Skin of body (tissue), 2 donors: ENCODE results near the gene LOXL3. TPM values are rescaled to one million over a fixed set of nuclear protein-coding genes. Genes with fewer than 3 reads are reported as not detected.

Source experiments
- DNase-seq: peaks from one replicate; lab custom pipeline; 2025; lab: John Stamatoyannopoulos, UW
- total RNA-seq: library from RNA; depleted of rRNA; stranded (reverse); fragments of >200 nt; gene quantifications from one replicate; pipeline ENCODE4 v1.2.3, GENCODE V29; 2014

LOXL3 gene
- total RNA-seq, 1 donor from 2014 or later, result 3.7 TPM

DNA sequence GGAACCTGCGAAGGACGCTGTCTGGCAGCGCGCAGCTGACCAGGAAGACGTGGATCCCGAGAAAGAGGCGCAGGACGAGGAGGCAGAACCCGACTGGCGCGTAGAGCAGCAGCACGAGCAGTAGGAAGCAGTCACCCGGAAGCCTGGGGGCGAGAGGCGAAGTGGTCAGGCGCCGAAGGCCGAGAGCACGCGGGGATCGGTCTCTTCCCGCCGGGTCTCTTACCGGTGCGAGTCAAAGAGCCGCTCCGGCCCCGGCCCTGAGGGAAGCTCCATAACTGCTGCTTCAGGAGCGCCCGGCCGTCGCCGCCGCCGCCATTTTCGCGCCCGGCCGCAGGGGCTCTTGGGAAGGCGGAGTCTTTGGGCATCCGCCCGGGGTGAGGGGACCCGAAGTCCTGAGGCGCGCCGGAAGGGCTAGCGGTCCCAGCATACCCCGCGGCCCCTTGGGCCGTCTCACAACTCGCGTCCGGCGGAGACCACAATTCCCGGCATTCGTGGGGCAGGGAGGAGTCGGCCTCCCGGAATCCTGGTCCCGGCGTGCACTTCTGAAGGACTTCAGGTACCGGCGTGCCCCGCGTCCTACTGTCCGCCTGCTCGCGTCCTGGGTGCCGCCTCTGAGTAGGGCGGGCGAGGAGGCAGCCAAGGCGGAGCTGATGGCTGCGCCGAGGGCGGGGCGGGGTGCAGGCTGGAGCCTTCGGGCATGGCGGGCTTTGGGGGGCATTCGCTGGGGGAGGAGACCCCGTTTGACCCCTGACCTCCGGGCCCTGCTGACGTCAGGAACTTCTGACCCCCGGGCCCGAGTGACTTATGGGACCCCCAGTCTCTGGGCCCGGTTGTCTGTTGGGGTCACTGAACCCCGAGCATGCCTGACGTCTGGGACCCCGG, 24.1 kb downstream of the LOXL3 start, which contains the start of the genes AUP1 and HTRA2:
Gene AUP1 (minus strand): TSS at position 350 of the 882 bp plus-strand sequence. CDS start 77 bp downstream, at position 273.
Gene HTRA2 (plus strand): TSS at position 577 of the 882 bp plus-strand sequence. CDS start 74 bp downstream, at position 651.
- peak; percentile 96 for DNase-seq

DNA sequence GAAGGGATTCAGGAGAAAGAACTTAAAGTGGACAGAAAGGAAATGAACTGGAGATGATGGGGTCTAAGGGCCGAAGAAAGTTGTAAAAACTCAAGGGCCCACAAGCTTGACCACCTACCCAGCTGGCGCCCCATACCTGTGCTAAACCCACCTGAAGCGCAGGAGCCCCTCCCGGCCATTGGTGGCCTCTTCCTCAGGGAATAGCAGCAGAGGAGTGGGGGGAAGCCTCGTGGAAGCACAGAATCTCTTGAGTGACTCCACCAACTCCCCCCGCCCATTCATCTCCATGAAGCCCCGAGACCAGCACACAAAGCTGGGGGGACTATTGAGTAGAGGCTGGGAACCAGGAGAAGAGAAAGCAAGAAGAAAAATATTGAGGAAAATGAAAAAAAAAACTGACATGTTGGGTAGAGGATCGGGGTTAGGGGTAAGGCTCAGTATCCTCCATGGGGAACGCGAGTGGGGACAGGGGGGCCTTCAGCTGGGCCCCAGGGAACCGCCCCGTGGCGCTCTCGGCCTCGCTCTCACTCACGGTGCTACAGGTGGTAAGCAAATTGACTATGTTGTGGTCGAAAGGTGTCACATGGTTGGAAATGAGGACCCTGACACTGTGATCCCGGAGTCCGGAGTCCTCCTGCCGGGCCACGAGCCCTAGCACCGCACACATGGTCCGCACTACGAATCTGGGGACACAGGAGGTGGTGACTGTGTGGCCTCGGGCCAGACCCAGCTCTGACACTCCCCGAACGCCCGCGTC, 25.0 kb downstream of the LOXL3 start:
- DNase-seq, result no peak

DNA sequence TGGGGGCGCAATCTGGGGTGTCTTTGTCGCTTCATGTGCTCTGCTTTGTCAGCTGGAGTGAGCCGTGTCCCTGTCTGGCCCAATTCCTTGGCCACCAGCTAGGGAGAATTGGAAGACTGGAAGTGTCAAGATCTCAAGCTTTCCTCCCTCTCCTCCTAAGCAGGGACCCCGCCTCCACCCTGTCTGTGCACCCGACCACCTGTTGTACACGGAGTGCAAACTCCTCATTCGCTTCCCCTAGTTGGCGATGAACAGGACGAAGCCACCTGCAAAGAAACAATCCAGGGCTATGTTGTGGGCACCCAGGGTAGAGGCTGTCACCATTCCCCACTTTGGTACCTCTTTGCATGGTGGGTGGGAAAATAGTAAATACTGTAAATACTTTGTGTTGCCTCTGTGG, 26.0 kb downstream of the LOXL3 start:
- no peak for DNase-seq

DNA sequence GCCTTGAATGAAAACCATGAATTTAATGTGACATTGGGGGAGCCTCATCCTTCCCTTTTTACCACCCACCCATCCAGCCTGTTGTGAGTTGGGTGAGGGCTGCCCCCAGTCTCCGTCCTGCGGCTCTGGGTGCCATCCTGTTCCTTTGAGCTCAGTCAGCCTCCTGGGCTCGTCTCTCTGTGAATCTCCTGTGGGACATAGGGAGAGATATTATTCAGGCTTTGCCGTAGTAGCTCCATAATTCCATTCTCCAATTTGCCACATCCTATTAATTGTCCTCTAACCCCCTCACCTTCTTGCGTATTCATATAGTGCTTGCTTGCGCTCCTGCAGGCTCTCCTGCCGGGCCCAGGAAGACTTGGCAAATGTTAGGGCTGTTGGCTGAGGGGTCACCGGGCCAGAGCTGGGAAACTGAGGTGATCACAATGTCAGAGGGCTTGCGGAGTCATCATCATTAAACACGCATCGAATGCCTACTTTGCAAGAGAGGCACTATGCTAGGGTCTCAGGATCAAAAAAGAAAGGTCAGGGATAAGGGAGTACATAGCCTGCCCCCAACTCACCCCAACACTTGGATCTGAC, 27.0 kb downstream of the LOXL3 start:
- DNase-seq, result no peak

DNA sequence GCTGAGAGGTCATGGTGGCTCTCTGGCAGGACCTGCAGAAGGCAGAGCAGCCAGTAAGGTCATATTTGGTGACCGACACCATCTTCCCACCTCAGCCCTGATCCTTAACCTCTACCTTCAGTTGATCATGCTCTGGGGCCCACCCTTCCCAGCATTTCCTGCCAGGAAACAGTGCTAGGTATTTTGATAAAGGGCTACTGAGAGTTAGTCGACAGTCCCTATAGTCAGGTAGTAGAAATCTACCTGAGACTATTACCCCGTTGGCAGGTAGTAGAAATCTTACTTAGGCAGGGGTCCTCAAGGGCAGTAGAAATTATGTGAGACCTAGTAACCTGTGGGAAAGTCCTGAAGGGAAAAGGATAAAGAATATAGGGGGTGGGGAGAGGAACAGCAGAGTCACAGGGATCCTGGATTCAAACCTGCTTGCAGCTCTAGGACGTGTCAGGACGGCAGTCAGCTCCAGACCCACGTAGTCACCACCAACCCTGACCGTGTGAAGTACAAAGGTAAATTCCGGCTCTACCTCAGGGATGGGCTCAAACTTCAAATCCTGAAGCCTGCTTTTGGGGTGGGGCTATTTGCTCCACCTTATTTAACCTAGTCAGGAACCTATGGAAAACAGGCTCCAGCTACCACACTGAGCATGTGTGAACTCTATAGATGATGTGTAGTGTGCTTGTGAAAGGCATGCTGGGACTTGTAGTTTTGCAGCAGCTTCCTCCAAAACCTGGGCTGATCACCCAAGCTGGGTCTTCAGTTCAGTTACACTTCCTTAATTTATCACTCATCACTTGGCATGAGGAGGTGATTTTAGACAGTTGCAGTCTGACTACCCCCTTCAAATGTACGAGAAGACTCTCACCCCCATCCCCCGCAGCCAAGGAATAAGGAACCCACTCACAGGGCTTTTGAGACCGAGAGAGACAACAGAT, 27.8 kb downstream of the LOXL3 start, which contains the start of gene DQX1:
Gene DQX1 (minus strand): TSS at position 515 of the 932 bp plus-strand sequence. CDS start 502 bp downstream, at position 13.
- no peak for DNase-seq

DNA sequence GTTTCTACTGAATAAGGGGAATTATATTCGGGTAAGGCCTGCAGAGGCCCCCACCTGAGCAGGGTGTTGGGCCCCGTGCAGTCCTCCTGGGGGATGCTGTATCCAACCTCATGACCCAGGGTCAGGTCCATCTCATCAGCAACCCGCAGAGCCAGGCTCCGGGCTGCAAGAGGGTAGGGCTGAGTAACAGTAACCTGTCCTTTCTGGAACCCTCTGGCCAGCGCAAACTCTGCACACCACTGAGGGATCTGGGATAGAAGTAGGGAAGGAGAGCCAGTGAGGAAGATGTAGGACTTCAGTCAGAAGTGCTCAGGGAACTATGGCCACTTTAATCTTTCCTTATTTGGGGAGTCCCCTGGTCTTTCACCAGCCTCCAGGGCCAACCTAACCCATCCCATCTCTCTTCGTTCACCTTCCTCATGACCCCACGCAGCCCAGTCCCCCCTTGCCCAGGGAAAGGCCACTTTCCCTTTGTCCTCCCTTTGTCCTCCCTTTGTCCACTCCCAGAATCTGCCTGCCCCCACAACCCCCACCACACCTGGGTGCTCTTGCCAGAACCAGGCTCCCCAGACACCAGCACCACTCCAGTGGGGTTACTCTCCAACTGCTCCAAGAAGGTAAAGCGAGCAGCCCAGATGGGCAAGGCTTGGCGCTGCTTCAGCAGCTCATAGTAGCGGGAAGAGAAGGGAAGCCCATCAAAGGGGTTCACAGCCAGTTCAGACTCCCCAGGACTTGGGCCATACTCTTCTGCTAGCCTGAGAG, 28.6 kb downstream of the LOXL3 start:
- no peak for DNase-seq

DNA sequence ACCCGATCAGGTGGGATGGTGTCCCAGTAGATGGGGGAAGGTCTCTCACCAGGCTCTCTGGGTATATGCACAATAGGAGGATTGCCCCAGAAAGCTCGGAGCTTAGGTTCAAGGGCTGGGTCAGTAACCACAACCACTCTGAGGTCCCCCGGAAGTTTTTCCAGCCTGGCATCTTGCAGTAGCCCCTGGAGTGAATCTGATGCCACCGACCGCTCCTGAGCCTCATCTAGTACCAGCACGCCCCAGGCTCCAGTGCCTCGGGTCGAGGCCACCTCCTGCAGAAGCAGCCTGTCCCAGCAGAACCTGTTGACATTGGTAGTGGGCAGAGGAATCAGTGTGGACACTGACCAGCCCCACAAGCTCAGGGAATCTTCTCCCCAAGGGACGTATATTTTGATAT, 29.7 kb downstream of the LOXL3 start:
- DNase-seq, result no peak

DNA sequence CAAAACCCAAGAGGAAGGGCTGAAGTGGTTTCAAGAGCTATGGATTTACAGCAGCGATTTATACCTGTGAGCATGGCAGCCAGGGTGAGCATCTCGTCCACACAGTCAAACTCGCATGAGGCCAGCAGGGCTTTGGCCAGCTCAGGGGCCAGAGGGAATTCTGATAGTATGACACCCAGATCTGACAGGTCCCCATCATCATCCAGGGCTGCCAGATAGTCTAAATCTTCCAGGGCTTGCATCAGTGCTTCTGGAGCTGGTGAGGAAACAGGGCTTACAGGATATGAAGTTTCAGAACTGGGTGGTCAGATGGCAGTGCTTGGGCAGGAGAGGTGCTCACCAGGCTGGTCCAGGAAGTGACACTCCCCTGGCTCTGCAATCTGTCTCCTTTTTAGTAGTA, 31.2 kb downstream of the LOXL3 start:
- DNase-seq, result no peak

DNA sequence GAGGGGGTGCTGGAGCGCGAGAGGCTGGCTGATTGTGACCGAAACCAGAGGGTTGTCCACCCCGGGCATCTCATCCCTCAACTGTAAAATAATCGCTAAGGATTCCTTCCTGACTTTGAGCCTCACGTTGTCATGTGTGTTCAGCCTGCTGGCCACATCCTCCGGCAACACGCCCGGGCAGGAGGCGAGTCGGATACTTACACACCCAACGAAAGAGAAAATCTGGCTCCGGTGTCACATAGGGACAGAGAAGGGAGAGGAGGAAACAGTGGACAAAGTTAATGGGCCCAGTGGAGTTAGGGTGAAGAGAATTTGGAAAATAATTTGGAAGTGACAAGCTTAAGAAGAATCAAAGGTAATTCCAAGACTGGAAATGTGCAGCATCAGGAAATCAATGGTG, 37.1 kb downstream of the LOXL3 start:
- DNase-seq, result no peak

DNA sequence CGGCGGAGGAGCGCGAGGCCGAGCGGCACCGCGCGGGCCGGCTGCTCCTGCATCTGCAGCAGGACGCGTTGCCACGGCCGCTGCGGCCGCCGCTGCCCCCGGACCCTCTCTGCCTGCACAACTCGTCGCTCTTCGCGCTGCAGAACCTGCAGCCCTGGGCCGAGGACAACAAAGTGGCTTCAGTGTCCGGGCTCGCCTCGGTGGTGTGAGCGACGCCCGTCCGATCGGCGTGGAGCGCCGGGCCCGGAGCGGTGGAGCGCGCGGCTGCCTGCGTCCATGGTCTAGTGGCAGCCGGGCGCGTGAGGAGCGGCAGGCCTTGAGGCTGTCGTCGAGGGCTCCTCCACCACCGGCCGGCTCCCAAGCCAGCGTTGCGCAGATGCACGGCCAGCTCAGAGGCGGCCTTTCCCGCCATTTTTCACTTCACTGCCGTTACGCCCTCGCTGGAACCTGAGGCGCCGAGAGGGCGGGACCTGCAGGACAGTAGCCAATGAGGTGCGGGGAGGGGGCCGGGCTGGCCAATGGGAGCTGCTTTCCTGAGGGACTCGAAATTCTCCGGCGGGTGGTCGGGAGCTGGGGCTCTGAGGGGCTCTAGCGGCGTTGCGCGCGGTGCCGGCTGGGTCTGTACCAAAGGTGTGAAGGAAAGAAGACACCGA, 37.6 kb downstream of the LOXL3 start:
- peak; percentile 20 for DNase-seq

DNA sequence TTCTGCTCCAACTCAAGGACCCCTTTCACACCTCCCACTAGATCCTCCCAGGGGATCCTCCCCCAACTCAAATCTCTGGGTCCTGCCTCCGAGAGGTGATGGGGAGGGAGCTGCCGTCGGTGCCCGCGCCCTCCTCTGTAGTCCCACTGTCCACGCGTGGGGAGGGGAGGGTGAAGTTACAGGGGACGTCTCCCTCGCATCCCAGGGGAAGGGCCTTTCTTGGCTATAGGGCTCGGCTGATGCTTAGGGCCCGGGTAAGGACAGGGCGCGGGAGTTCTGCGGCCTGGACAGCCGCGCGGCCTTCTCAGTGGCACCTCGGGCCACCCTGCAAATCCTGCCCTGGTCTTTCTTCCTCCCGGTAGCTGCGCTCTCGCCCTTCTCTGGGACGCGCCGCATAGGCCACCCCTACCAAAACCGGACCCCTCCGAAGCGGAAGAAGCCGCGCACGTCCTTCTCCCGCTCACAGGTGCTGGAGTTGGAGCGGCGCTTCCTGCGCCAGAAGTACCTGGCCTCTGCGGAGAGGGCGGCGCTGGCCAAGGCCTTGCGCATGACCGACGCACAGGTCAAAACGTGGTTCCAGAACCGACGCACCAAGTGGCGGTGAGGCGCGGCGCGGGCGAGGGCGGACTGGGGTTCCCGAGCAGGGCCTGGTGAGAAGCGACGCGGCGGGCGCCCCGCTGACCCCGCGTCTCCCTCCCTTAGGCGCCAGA, 38.3 kb downstream of the LOXL3 start:
- DNase-seq, result no peak

DNA sequence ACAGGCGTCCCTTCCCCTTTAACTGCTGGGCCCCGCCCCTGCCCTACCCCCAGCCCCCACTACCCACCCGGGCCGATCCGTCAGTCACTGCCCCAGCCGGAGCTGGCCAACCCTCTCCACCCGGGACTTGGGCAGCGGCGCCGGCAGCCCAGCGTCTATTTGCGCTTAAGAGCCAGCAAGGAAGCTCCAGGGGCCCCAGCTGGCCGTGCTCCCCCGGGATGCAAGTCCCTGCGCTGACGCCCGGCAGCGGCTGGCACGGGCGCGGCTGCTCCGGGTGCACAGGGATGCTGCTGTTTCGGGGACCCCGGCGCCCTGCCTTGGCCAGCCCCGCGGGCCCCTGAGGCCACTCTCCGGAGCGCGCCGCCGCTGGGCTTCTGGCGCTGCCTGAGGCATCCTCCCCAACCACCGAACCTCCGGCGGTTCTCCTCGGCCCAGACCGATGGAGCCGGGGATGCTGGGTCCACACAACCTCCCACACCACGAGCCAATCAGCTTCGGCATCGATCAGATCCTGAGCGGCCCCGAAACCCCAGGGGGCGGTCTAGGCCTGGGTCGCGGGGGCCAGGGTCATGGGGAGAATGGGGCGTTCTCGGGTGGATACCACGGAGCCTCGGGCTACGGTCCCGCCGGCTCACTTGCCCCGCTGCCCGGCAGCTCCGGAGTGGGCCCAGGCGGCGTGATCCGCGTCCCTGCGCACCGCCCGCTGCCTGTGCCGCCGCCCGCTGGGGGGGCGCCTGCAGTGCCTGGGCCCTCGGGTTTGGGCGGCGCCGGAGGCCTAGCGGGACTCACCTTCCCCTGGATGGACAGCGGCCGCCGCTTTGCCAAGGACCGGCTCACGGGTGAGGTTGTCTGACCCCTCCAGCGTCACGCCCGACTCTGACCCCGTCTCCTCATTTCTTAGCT, 39.1 kb downstream of the LOXL3 start, which contains the start of gene TLX2:
Gene TLX2 (plus strand): TSS at position 83 of the 903 bp plus-strand sequence. CDS start 357 bp downstream, at position 440.
- no peak for DNase-seq

DNA sequence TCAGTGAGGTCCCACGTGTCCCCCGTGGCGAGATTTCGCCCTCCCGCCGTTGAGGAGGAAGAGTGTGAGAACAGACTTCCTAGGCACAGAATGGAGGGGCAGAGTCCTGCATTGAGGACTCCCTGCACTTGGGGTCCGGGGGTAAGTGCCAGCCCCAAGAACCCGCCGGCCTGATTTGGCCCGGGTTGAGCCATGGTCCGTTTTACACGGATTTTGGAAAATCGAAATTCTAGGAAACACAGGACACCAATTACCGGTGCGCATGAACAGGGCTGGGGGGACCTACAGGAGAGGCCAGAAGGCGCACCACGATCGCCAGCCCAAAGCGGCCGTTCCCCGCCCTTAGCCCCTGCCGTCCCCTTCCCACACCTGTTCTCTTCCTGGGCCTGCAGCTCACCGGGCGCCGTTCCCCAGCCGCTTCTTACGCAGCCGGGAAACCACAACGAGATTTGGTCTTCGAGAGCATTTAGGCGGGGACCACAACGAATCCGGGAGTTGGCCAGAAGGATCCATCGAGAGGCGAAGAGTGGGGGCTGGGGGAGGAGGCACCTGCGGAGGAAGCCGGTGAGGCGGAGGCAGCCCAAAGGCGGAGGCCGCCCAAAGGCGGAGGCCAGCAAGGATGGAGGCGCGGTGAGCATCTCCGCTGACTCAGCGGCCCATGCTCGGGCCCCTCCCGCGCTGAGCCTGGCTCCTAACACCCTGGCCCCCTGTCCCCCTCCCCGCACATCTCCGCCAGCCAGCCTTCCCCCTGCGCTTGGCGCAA, 40.0 kb downstream of the LOXL3 start:
- DNase-seq, result no peak

DNA sequence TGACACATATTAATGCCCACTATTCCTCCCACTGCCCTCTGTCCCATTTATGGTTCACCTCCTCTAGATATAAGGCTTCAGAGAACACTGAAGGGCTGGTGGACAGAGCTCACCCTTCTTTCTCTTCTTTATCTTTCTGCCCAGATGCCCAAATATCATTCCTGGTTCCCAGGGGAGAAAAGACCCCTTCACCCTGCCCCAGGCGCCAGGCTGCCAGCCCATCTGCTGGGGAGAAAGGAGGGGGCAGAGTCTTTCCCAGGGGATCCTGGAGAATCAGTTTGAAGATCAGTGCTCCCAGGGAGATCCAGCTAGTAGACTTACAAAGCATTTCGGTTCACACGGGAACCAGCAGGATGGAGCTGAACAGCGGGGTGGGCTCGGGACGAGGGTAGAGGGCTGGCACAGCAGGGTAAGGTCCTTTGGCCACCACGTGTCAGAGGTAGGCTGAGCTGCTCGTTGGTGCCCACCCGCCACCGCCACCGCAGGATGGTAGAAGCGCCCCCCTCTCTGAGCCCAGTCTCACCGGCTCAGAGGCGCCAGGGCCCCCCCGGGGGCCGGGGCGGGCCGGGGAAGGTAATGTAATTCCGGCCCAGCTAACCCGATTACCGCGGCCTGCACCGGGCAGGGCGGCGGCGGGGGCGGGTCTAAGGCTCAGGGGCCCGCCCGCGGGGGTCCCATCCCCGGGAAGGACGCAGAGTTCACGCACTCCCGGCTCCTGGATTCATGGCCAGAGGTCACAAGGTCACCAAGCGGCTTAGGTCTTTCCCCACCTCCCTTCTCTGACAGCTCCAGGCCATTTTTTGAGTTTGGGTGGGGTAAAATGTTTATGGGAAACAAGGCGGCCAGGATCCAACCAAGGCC, 40.8 kb downstream of the LOXL3 start:
- no peak for DNase-seq

DNA sequence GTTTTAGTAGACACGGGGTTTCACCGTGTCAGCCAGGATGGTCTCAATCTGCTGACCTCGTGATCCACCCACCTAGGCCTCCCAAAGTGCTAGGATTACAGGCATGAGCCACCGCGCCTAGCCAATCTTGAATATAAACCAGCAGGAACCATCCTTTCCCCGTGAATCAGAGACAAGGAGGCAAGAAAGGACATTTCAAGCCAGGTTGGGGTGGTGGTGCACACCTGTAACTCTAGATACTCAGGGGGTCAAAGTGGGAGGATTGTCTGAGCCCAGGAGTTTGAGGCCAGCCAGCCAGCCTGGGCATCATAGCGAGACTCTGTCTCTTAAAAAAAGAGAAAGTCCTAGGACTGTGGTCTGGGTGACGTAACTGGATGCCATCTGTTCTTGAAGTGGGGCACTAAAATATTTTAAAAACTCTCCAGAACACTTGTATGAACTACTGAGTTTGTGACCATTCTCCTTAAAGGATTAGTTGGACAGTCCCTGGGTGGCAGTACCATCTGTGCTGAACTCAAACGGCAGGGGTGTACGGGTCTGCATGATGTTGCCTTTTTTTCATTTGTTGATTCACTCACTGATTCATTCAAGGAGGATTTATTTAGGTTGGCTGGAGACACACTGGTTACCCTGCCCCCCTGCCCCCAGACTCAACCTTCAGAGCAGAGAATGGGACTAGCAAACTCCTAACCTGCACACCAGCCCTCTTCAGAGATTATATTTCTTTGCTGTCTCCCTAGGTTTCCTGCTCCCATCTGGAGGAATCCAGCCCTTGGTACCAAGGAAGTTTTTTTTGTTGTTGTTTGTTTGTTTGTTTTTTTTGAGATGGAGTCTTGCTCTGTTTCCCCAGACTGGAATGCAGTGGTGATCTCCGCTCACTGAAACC, 42.4 kb downstream of the LOXL3 start:
- DNase-seq, result no peak
